Measurements from ENCODE around the gene ZSWIM2. TPM values are rescaled to one million over a fixed set of nuclear protein-coding genes. Genes with fewer than 3 reads are reported as not detected.
"Not testable (repeated sequence)": the region's sequence is repeated elsewhere in the genome, so short reads cannot be mapped to it uniquely, and the experiment has no call there.

The ZSWIM2 gene
- not detected for total RNA-seq
- not detected for total RNA-seq (2013)

GRCh38 chr2:186848873-186849578, at the start of gene ZSWIM2:
ZSWIM2 (minus strand) TSS chr2:186849170; CDS start chr2:186849130, 40 bp downstream.
- Histone ChIP-seq H3K27ac (ENCODE audit: low read length) (no peak within 1 kb of the TSS), H3K9me3 (ENCODE audit: control insufficient read depth, insufficient read depth, low read length) (no peaks in the 10 kb centered on the region), H3K27me3 (ENCODE audit: control insufficient read depth, insufficient read depth, low read length) (no peaks in the 10 kb centered on the region), H3K4me1 (ENCODE audit: control insufficient read depth, insufficient read depth, low read length) (peaks cover 8% of the 10 kb centered on the region), H3K4me3 (ENCODE audit: low read length) (peak within 1 kb of the TSS; percentile 3), H3K36me3 (ENCODE audit: control insufficient read depth, insufficient read depth, low read length) (no peaks in the 10 kb centered on the region)
- WGBS (ENCODE audit: insufficient coverage) = 2% methylated on average over 39 of the region's 39 CpGs
- TF ChIP-seq, protein P1, sequence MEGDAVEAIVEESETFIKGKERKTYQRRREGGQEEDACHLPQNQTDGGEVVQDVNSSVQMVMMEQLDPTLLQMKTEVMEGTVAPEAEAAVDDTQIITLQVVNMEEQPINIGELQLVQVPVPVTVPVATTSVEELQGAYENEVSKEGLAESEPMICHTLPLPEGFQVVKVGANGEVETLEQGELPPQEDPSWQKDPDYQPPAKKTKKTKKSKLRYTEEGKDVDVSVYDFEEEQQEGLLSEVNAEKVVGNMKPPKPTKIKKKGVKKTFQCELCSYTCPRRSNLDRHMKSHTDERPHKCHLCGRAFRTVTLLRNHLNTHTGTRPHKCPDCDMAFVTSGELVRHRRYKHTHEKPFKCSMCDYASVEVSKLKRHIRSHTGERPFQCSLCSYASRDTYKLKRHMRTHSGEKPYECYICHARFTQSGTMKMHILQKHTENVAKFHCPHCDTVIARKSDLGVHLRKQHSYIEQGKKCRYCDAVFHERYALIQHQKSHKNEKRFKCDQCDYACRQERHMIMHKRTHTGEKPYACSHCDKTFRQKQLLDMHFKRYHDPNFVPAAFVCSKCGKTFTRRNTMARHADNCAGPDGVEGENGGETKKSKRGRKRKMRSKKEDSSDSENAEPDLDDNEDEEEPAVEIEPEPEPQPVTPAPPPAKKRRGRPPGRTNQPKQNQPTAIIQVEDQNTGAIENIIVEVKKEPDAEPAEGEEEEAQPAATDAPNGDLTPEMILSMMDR (IDR thresholded peaks at IDR 0.05) = no peak
- peaks cover 8 to 12% of the 10 kb centered on the region in 2 donors for H3K4me1 Mint-ChIP-seq
- no peaks in the 10 kb centered on the region for H3K36me3 Mint-ChIP-seq
- H3K4me3 Mint-ChIP-seq = peak within 1 kb of the TSS; percentile 56
- intact Hi-C loops (cut with micrococcal nuclease) = no loop called here
- H3K27me3 Mint-ChIP-seq (ENCODE audit: low read depth in 2 of 2) = peaks cover 0 to 6% of the 10 kb centered on the region in 2 donors
- ATAC-seq (peak in 2 of 3 donors; percentile 26 to 55), DNase-seq (peak in 1 of 2 donors; percentile 6)
- H3K27ac Mint-ChIP-seq = no peak within 1 kb of the TSS
- peaks cover 0 to 4% of the 10 kb centered on the region in 2 donors for H3K9me3 Mint-ChIP-seq

DNA sequence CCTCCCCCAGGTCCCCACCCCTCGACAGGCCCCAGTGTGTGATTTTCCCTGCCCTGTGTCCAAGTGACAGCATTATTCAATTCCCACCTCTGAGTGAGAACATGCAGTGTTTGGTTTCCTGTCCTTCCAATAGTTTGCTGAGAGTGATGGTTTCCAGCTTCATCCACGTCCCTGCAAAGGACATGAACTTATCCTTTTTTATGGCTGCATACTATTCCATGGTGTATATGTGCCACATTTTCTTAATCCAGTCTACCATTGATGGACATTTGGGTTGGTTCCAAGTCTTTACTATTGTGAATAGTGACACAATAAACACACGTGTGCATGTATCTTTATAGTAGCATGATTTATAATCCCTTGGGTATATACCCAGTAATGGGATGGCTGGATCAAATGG, 47.2 kb upstream of the ZSWIM2 start:
- H3K27me3 Mint-ChIP-seq (ENCODE audit: low read depth in 2 of 2); H3K27ac Mint-ChIP-seq; H3K27me3 ChIP-seq (ENCODE audit: control insufficient read depth, insufficient read depth, low read length); H3K4me1 ChIP-seq (ENCODE audit: control insufficient read depth, insufficient read depth, low read length); H3K36me3 Mint-ChIP-seq; intact Hi-C loops (cut with micrococcal nuclease); H3K27ac ChIP-seq (ENCODE audit: low read length); DNase-seq; H3K9me3 ChIP-seq (ENCODE audit: control insufficient read depth, insufficient read depth, low read length); H3K4me1 Mint-ChIP-seq; H3K4me3 Mint-ChIP-seq; H3K4me3 ChIP-seq (ENCODE audit: low read length); H3K36me3 ChIP-seq (ENCODE audit: control insufficient read depth, insufficient read depth, low read length); ATAC-seq: not testable (repeated sequence)
- peaks cover 9 to 12% of the 10 kb centered on the region in 2 donors for H3K9me3 Mint-ChIP-seq
- WGBS (ENCODE audit: insufficient coverage) = 92% methylated on average over 2 of the region's 3 CpGs

DNA sequence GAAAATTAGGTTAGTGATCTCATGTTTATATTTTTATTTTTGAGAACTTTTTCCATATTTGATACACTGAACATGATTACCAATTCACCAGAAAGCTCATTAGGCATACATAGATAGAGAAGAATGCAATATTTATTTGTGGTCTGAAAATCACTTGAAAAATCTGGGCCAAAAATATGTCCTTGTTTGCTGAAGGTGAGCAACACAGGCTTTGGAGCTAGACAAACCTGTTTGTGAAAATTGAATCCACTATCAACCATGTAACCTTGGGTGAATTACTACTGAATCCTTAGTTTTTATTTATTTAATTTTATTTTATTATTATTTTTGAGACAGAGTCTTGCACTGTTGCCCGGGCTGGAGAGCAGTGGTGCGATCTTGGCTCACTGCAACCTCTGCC, 46.5 kb upstream of the ZSWIM2 start:
- WGBS (ENCODE audit: insufficient coverage) = 97% methylated on average over 2 of the region's 2 CpGs
- H3K27me3 Mint-ChIP-seq (ENCODE audit: low read depth in 2 of 2) = no peaks in the 10 kb centered on the region
- H3K4me1 ChIP-seq (ENCODE audit: control insufficient read depth, insufficient read depth, low read length) = no peaks in the 10 kb centered on the region
- H3K9me3 ChIP-seq (ENCODE audit: control insufficient read depth, insufficient read depth, low read length) = no peaks in the 10 kb centered on the region
- DNase-seq = no peak
- H3K36me3 Mint-ChIP-seq = no peaks in the 10 kb centered on the region
- H3K9me3 Mint-ChIP-seq = peaks cover 5 to 10% of the 10 kb centered on the region in 2 donors
- no peak overlapping the region for H3K27ac ChIP-seq (ENCODE audit: low read length)
- H3K36me3 ChIP-seq (ENCODE audit: control insufficient read depth, insufficient read depth, low read length) = no peaks in the 10 kb centered on the region
- intact Hi-C loops (cut with micrococcal nuclease) = no loop called here
- no peak overlapping the region for H3K4me3 ChIP-seq (ENCODE audit: low read length)
- no peak overlapping the region for H3K27ac Mint-ChIP-seq
- H3K4me3 Mint-ChIP-seq = no peak overlapping the region
- no peaks in the 10 kb centered on the region for H3K27me3 ChIP-seq (ENCODE audit: control insufficient read depth, insufficient read depth, low read length)
- no peak for ATAC-seq
- TF ChIP-seq, protein P1 (IDR thresholded peaks at IDR 0.05) = no peak
- no peaks in the 10 kb centered on the region for H3K4me1 Mint-ChIP-seq

DNA sequence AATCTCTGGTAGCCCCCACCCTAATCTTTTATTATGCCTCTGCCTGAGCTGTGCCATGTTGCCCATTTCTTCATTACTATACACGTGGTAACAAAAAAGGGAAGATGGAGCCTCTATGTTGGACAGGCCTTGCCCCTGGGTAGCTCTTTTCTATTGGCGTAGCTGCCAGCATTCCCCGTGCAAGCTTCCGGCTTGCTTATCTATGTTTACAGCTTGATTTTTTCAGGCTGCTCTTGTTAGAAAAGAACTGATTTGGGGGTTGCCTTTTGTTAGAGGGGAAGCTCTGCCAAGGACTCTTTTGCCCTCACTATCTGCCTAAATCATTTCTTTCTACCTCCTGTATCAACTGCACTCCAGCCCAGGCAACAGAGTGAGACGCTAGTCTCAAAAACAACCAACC, 45.5 kb upstream of the ZSWIM2 start:
- no peak for ATAC-seq
- Histone ChIP-seq H3K27me3 (ENCODE audit: control insufficient read depth, insufficient read depth, low read length) (no peaks in the 10 kb centered on the region), H3K9me3 (ENCODE audit: control insufficient read depth, insufficient read depth, low read length) (no peaks in the 10 kb centered on the region), H3K36me3 (ENCODE audit: control insufficient read depth, insufficient read depth, low read length) (no peaks in the 10 kb centered on the region), H3K4me3 (ENCODE audit: low read length) (no peak overlapping the region), H3K27ac (ENCODE audit: low read length) (no peak overlapping the region), H3K4me1 (ENCODE audit: control insufficient read depth, insufficient read depth, low read length) (no peaks in the 10 kb centered on the region)
- H3K27ac Mint-ChIP-seq = no peak overlapping the region
- WGBS (ENCODE audit: insufficient coverage) = 47% methylated on average over 5 of the region's 5 CpGs
- intact Hi-C loops (cut with micrococcal nuclease) = no loop called here
- TF ChIP-seq, protein P1 (IDR thresholded peaks at IDR 0.05) = no peak
- no peak overlapping the region for H3K4me3 Mint-ChIP-seq
- H3K27me3 Mint-ChIP-seq (ENCODE audit: low read depth in 2 of 2) = no peaks in the 10 kb centered on the region
- peaks cover 0 to 12% of the 10 kb centered on the region in 2 donors for H3K9me3 Mint-ChIP-seq
- no peaks in the 10 kb centered on the region for H3K4me1 Mint-ChIP-seq
- DNase-seq = no peak
- H3K36me3 Mint-ChIP-seq = no peaks in the 10 kb centered on the region

All from natural killer cell (primary cell).